Glutamatergic neuron (in vitro differentiated cells): ENCODE results near the gene MBP. TPM values are rescaled to one million over a fixed set of nuclear protein-coding genes. Genes with fewer than 3 reads are reported as not detected.

ENCODE experiments used
- DNase-seq: peaks from one replicate; pipeline ENCODE4 v3.0.0; 2022
- H3K27ac Mint-ChIP-seq: one replicate; pipeline ENCODE4 v1.8.0; 2020; ENCODE audit warnings: mild to moderate bottlenecking, mixed read lengths, inconsistent platforms; ENCODE audit not compliant: unreplicated experiment
- H3K27me3 Mint-ChIP-seq: one replicate; pipeline ENCODE4 v1.8.0; 2020; ENCODE audit warnings: mild to moderate bottlenecking, moderate library complexity, mixed read lengths, inconsistent platforms; ENCODE audit not compliant: unreplicated experiment
- H3K36me3 Mint-ChIP-seq: one replicate; pipeline ENCODE4 v1.8.0; 2020; ENCODE audit warnings: mild to moderate bottlenecking, mixed read lengths, inconsistent platforms; ENCODE audit not compliant: unreplicated experiment
- H3K4me1 Mint-ChIP-seq: one replicate; pipeline ENCODE4 v1.8.0; 2020; ENCODE audit warnings: mild to moderate bottlenecking, low read depth, mixed read lengths, inconsistent platforms; ENCODE audit not compliant: unreplicated experiment
- H3K4me3 Mint-ChIP-seq: one replicate; pipeline ENCODE4 v1.8.0; 2020; ENCODE audit warnings: mild to moderate bottlenecking, mixed read lengths, inconsistent platforms; ENCODE audit not compliant: unreplicated experiment
- H3K9me3 Mint-ChIP-seq: one replicate; pipeline ENCODE4 v1.8.0; 2020; ENCODE audit warnings: mild to moderate bottlenecking, moderate library complexity, mixed read lengths, inconsistent platforms; ENCODE audit not compliant: unreplicated experiment
- CTCF ChIP-seq: fragments of 200-600 bp; sonication (generic); IDR thresholded peaks from one replicate; pipeline ENCODE4 v1.5.0; 2021; ENCODE audit not compliant: partially characterized antibody, unreplicated experiment
- total RNA-seq: library from RNA; stranded (reverse); fragmentation: NEBNext Ultra II Directional; extraction: Animal tissue kit (Norgen Biotek cat#: 25700); gene quantifications from one replicate; pipeline ENCODE4 v1.2.1, GENCODE V29; 2021; ENCODE audit not compliant: unreplicated experiment

The MBP gene
- total RNA-seq, 1 donor from 2014 or later = 82.6 TPM

- Mint-ChIP-seq H3K4me1 (peaks cover 59% of the 10 kb centered on the region), H3K27ac (peak overlapping the region; percentile 34), H3K27me3 (peaks cover 2% of the 10 kb centered on the region), H3K9me3 (peaks cover 11% of the 10 kb centered on the region), H3K4me3 (peak overlapping the region; percentile 22), H3K36me3 (peaks cover 15% of the 10 kb centered on the region)
- TF ChIP-seq CTCF = no peak
- DNase-seq = no peak
These were observed 22.9 kb downstream of the MBP start for GRCh38 chr18:77109648-77110019.

GRCh38 chr18:77108821-77109647, 23.5 kb downstream of the MBP start:
- no peak for TF ChIP-seq CTCF
- Mint-ChIP-seq H3K9me3 (peaks cover 9% of the 10 kb centered on the region), H3K4me3 (peak overlapping the region; percentile 22), H3K27me3 (peaks cover 2% of the 10 kb centered on the region), H3K27ac (peak overlapping the region; percentile 59), H3K4me1 (peaks cover 60% of the 10 kb centered on the region), H3K36me3 (peaks cover 18% of the 10 kb centered on the region)
- DNase-seq = no peak

GRCh38 chr18:77108001-77108692, 24.4 kb downstream of the MBP start:
- Mint-ChIP-seq H3K4me1 (peaks cover 67% of the 10 kb centered on the region), H3K27ac (peak overlapping the region; percentile 91), H3K36me3 (peaks cover 16% of the 10 kb centered on the region)

GRCh38 chr18:77107292-77107691, 25.3 kb downstream of the MBP start:
- no peak for DNase-seq
- no peak for TF ChIP-seq CTCF
- Mint-ChIP-seq H3K27me3 (peaks cover 2% of the 10 kb centered on the region), H3K36me3 (peaks cover 9% of the 10 kb centered on the region), H3K4me1 (peaks cover 66% of the 10 kb centered on the region), H3K27ac (peak overlapping the region; percentile 91), H3K4me3 (peak overlapping the region; percentile 40), H3K9me3 (peaks cover 4% of the 10 kb centered on the region)

More at GRCh38 chr18:77108001-77108692, 24.4 kb downstream of the MBP start:
- no peak for DNase-seq
- Mint-ChIP-seq H3K9me3 (peaks cover 8% of the 10 kb centered on the region), H3K27me3 (peaks cover 2% of the 10 kb centered on the region), H3K4me3 (peak overlapping the region; percentile 39)
- no peak for TF ChIP-seq CTCF

- TF ChIP-seq CTCF = no peak
- DNase-seq = no peak
- no peak overlapping the region for H3K4me3 Mint-ChIP-seq
- H3K27me3 Mint-ChIP-seq = peaks cover 2% of the 10 kb centered on the region
- H3K4me1 Mint-ChIP-seq = peaks cover 60% of the 10 kb centered on the region
- no peak overlapping the region for H3K27ac Mint-ChIP-seq
- peaks cover 5% of the 10 kb centered on the region for H3K36me3 Mint-ChIP-seq
- H3K9me3 Mint-ChIP-seq = peaks cover 3% of the 10 kb centered on the region
These were observed 26.3 kb downstream of the MBP start for GRCh38 chr18:77106331-77106730.
